GM18507 (cell line): ENCODE measurements around the gene DDIT4.
A peak's percentile ranks its signal among the peaks of the same experiment; 100 is the strongest.

ENCODE experiments used
- DNase-seq: peaks from one replicate; pipeline ENCODE4 v3.0.0; 2011; ENCODE audit warnings: low read depth; ENCODE audit not compliant: insufficient read length; ENCODE audit errors: extremely low spot score
- FAIRE-seq: peaks from 2 replicates; lab custom pipeline; 2011; peaks lifted over from hg19 to GRCh38; lab: Jason Lieb, UNC

DDIT4 gene

DNA sequence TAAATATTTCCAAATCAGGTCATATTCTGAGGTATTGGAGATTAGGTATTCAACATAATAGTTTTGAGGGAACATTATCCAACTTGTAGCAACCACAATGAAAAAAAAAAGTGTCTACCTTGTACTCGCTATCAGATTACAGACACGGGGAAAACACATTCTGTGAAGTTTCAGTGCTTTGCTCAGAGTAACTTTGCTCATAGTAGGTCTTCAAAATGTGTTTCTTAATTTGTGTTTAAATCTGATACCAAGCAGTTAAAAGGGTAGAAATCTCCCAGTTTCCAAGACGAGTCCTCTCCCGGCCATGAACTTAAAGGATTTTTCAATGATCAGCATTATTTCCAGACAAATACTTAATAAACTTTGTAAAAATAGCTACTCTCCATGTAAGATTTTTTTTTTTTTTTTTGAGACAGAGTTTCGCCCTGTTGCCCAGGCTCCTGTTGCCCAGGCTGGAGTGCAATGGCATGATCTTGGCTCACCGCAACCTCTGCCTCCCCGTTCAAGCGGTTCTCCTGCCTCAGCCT, 39.2 kb downstream of the DDIT4 start:
- FAIRE-seq (no peak), DNase-seq (no peak)

DNA sequence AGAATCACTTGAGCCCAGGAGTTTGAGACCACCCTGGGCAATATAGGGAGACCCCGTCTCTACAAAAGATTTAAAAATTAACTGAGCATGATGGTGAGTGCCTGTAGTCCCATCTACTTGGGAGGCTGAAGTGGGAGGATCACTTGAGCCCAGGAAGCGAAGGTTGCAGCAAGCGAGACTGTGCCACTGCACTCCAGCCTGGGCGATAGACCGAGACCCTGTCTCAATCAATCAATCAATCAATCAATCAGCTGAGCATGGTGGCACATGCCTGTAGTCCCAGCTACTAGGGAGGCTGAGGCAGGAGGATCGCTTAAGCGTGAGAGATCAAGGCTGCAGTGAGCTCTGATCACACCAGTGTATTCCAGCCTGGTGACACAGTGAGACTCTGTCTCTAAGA, 40.5 kb downstream of the DDIT4 start:
- DNase-seq (no peak), FAIRE-seq (no peak)

- no peak for DNase-seq
- no peak for FAIRE-seq
These were observed 41.3 kb downstream of the DDIT4 start for GRCh38 chr10:72315054-72315453.

GRCh38 chr10:72315611-72316385, 42.1 kb downstream of the DDIT4 start:
- DNase-seq = no peak
- no peak for FAIRE-seq

DNA sequence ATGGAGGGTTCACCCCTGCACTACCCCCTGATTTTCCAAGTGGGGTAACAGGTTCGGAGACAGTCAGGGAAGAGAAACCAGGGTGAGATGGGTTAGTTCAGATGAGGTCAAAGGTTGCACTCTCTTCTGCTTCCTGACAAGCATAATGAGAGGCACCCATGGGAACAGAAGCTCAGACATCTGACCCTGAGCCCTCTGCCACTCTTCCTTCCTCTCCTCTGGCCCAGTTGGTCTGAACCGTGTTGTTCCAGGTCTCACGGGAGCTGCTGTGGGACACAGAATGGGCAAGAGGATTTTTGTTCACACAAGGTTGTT, 42.6 kb downstream of the DDIT4 start:
- DNase-seq (no peak), FAIRE-seq (no peak)

GRCh38 chr10:72316748-72317435, 43.2 kb downstream of the DDIT4 start:
- DNase-seq = no peak
- no peak for FAIRE-seq

DNA sequence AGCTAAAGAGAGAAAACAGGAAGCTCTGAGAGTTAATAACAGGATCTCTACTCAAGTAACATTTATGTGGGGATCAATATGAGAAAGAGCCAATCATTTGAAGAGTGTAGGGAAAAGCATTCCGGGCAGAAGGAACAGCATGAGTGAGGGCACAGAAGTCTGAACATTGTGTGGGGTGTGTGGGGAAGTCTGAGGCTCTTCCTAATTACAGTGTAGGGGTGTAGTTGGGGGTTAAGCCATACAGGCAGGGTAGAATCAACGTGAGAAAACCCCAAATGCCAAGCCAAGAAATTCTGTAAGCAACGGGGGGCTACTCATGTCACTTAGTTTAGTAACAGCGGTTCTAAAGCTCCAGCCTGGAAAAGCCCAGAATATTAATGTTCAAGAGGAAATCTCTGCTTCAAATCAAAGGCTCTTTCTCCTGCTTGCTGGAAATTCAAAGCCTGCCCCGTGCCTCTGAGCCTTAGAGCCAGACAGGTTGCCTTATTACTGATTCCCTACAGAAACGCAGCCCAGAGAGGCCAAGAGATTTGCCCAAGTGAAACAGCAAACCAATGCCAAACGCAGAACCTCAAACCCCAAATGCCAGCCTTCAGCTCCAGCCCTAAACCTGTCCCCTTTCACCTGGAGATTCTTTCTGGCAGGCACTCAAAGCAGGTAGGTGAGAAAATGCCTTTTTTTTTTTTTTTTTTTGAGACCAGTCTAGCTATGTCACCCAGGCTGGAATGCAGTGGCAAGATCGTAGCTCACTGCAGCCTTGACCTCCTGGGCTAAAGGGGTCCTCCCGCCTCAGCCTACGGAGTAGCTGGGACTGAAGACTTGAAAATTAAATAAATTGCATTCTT, 44.9 kb downstream of the DDIT4 start:
- FAIRE-seq (no peak), DNase-seq (no peak)

GRCh38 chr10:72319416-72320254, 45.9 kb downstream of the DDIT4 start:
- FAIRE-seq = peak; percentile 65
- DNase-seq = no peak

DNA sequence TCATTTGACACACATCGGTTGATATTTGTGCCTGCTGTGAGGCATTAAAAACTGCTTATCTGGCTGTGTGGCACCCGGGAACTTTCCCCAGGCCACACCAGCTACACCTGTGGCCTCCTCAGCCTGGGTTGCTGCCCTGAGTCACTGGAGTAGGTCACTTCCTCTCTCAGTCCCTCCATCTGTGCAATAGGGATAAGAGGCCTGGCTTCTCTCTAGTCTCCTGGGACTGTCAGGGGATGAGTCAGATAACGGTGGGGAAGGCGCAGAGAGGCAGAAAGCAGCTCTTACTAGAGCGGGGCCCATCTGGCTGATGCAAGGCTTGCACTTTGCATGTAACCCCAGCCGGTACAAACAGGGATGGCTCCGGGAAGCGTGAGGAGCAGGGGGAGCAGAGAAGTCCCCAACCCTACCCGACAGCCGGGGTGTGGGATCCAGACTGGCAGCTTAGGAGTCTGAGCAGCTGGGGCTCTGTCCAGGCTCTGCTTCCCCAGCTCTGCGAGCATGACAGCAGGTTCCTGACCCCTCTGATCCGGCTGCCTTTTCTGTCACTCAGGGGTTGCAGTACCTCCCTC, 47.0 kb downstream of the DDIT4 start:
- FAIRE-seq (peak; percentile 90), DNase-seq (peak; percentile 82)

DNA sequence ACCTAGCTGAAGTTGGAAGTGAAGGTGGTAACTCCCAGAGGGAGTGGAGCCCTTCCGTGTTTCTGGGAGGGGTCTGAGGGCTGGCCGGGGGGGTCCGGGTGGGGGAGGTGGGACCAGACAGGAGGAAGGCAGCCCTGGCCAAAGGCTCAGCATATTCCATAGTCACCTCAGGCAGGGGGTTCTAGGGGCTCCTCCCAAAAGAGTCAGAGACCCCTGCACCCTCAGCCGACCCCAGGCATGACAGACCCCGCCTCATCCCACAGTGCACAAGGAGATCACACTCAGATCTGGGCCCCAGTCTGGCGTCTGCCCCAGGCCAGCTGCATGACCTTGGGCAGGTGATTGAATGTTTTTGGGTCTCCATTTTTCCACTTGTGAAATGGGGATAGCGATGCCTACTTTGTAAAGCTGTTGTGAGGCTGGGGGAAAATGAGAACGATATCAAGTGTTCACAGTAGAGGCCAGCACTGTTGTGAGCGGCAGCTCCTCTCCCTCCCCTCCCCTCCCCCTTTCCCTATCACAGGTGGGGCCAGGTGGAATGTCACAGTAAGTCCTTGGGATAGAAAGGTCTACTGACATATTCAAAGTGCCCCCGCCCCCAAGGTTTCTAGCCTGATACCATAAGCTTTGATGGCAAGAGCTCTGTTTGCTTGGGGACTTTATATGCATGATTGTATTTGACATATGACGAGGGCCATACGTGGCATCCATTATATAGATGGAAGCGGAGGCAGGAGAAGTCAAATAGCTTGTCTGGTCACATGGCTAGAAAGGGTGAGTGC, 47.7 kb downstream of the DDIT4 start:
- DNase-seq = no peak
- FAIRE-seq = no peak

- DNase-seq = no peak
- no peak for FAIRE-seq
These were observed 48.2 kb downstream of the DDIT4 start for GRCh38 chr10:72322030-72322279.

DNA sequence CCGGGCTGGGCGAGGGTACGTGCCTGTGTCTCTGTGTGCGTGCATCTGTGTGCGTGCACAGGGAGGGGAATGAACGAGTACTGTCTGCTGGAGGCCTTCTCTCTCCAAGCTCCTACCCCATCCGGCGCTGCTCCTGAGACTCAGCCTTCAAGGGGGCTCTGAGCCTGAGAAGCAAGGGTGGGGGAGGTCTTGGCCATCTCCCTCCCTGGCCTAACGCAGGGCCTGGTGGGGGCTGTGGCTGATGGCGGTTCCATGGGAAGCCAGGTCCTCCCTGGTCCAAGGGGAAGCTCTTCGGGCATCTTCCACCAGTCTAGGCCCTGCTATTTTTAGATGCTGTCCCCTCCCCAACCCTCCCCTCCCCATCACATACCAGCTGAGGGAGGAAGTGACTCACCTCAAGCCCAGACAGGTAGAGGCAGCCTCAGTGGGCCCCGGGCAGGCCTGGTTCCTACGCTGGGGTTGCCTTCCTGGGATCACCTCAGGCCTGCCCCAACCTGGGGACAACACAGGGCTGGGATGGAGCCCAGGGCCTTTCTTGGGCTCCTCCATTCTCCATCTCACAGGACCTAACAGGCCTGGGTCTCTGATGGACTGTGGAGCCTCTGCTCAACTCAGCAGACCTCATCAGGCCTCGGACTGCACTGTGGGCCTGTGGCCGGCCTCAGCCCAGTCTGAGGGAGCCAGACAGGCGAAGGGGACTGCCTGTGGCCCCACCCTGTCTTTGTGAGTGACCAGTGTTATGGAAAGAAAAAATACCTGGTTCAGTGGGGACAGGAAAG, 48.7 kb downstream of the DDIT4 start:
- DNase-seq = no peak
- no peak for FAIRE-seq

GRCh38 chr10:72323108-72323749, 49.5 kb downstream of the DDIT4 start:
- DNase-seq (no peak), FAIRE-seq (no peak)

- FAIRE-seq = no peak
These were observed 50.1 kb downstream of the DDIT4 start for GRCh38 chr10:72323771-72324191.

More at GRCh38 chr10:72323771-72324191, 50.1 kb downstream of the DDIT4 start:
- no peak for DNase-seq
